ENCODE data around the gene FAM177A1.

DNA sequence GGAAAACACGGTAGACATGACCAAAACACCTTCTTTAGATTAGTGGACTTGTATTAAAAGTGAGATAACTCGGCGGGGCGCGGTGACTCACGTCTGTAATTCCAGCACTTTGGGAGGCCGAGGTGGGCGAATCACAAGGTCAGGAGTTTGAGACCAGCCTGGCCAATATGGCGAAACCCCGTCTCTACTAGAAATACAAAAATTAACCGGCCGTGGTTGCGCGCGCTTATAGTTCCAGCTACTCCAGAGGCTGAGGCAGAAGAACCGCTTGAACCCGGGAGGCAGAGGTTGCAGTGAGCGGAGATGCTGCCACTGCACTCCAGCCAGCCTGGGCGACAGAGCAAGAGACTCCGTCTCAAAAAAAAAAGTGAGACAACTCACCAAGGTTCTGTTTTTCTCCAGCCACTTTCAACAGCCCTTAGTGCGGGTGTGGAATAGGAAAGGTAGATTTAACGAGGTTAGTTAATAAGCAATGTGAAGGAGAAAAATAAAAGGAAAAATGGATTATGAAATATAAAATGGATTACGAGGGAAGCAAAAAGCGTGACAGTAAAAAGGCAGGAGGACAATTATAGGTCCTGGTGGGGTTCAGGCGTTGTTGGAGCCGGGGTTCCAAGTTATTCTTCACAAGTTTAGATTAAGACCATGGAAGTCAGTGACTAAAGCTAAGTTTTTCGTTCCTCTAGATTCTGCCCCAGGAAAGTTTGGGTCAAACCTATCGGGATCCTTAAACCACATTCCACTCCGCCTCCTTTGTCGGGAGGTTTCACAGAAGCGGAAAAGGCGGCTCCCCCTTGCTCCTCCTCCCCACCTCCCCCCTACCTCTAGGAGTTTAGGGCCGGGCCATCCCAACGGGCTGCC lies 75.2 kb downstream of the FAM177A1 start:
- TF ChIP-seq CTCF (IDR thresholded peaks at IDR 0.05 in 8 of 11, conservative IDR thresholded peaks at IDR 0.05 in 3 of 11) (no peak), POLR2A (IDR thresholded peaks at IDR 0.05) (no peak), POLR2AphosphoS5 (IDR thresholded peaks at IDR 0.05) (no peak)

Data from spleen (tissue), 7 donors.